SK-N-SH treated with all-trans-retinoic acid at 6 μM for 48 hours (cell line): ENCODE measurements around the gene NSUN6.

Source experiments
- ATAC-seq: fragments of 200-7000 bp; cut with Tn5 transposase; 3 replicates; pipeline ENCODE4 v1.9.1; 2020; ENCODE audit warnings: mild to moderate bottlenecking, moderate library complexity
- ARNTL ChIP-seq: fragments of 450-650 bp; formaldehyde crosslinking; IDR thresholded peaks from 2 replicates; pipeline ENCODE4 v1.5.0; 2020; ENCODE audit warnings: low read depth, mild to moderate bottlenecking, moderate library complexity, borderline replicate concordance
- BACH2 ChIP-seq: fragments of 250-450 bp; sonication (Bioruptor Pico); IDR thresholded peaks from 2 replicates; pipeline ENCODE4 v1.9.0; 2021; ENCODE audit warnings: mild to moderate bottlenecking, borderline replicate concordance
- CSDC2 ChIP-seq: fragments of 250-450 bp; sonication (Bioruptor Pico); IDR thresholded peaks from 2 replicates; pipeline ENCODE4 v1.5.0; 2020; ENCODE audit warnings: mild to moderate bottlenecking, moderate library complexity
- GLIS3 ChIP-seq: fragments of 250-450 bp; sonication (Bioruptor Pico); IDR thresholded peaks from 2 replicates; pipeline ENCODE4 v1.5.0; 2020; ENCODE audit warnings: mild to moderate bottlenecking, moderate library complexity
- ISL1 ChIP-seq: fragments of 250-450 bp; sonication (Bioruptor Pico); IDR thresholded peaks from 2 replicates; pipeline ENCODE4 v2.1.2; 2022; ENCODE audit warnings: mild to moderate bottlenecking, moderate library complexity
- OSR1 ChIP-seq: fragments of 250-450 bp; sonication (Bioruptor Pico); IDR thresholded peaks from 2 replicates; pipeline ENCODE4 v1.8.0; 2022; ENCODE audit warnings: moderate library complexity, mild to moderate bottlenecking, inconsistent platforms
- SNAI2 ChIP-seq: fragments of 250-450 bp; sonication (Bioruptor Pico); IDR thresholded peaks from 2 replicates; pipeline ENCODE4 v1.5.0; 2020; ENCODE audit warnings: mild to moderate bottlenecking, moderate library complexity
- TCF4 ChIP-seq: fragments of 250-450 bp; sonication (Bioruptor Pico); IDR thresholded peaks from 2 replicates; pipeline ENCODE4 v1.8.0; 2021; ENCODE audit warnings: mild to moderate bottlenecking, moderate library complexity, borderline replicate concordance
- TOX ChIP-seq: fragments of 250-450 bp; sonication (Bioruptor Pico); IDR thresholded peaks from 2 replicates; pipeline ENCODE4 v1.8.0; 2021; ENCODE audit warnings: mild to moderate bottlenecking, moderate library complexity, borderline replicate concordance
- ZC3H10 ChIP-seq: fragments of 250-450 bp; sonication (Bioruptor Pico); IDR thresholded peaks from 2 replicates; pipeline ENCODE4 v1.5.1; 2021; ENCODE audit warnings: mild to moderate bottlenecking, moderate library complexity
- ZFP3 ChIP-seq: fragments of 250-450 bp; sonication (Bioruptor Pico); IDR thresholded peaks from 2 replicates; pipeline ENCODE4 v1.5.0; 2020; ENCODE audit warnings: mild to moderate bottlenecking, moderate library complexity
- ZFP30 ChIP-seq: fragments of 450-650 bp; formaldehyde crosslinking; IDR thresholded peaks from 2 replicates; pipeline ENCODE4 v1.5.0; 2022; ENCODE audit warnings: mild to moderate bottlenecking, moderate library complexity
- ZNF565 ChIP-seq: fragments of 450-650 bp; formaldehyde crosslinking; conservative IDR thresholded peaks from 2 replicates; pipeline ENCODE4 v1.5.0; 2020; ENCODE audit warnings: low read depth, mild to moderate bottlenecking, moderate library complexity
- ZNF70 ChIP-seq: fragments of 450-650 bp; formaldehyde crosslinking; IDR thresholded peaks from 2 replicates; pipeline ENCODE4 v1.5.0; 2020; ENCODE audit warnings: mild to moderate bottlenecking, moderate library complexity
- ZNF8 ChIP-seq: fragments of 450-650 bp; formaldehyde crosslinking; IDR thresholded peaks from 2 replicates; pipeline ENCODE4 v1.5.0; 2020; ENCODE audit warnings: mild to moderate bottlenecking, moderate library complexity
- TF ChIP-seq, protein P1 (sequence below): fragments of 250-450 bp; sonication (Bioruptor Pico); IDR thresholded peaks from 2 replicates; pipeline ENCODE4 v1.8.0; 2020; ENCODE audit warnings: mild to moderate bottlenecking, moderate library complexity, borderline replicate concordance
- TF ChIP-seq, protein P2 (sequence below): fragments of 250-450 bp; sonication (Bioruptor Pico); IDR thresholded peaks from 2 replicates; pipeline ENCODE4 v1.5.1; 2020; ENCODE audit warnings: low read depth, mild to moderate bottlenecking, moderate library complexity
- TF ChIP-seq, protein P3 (sequence below): fragments of 250-450 bp; sonication (Bioruptor Pico); IDR thresholded peaks from 2 replicates; pipeline ENCODE4 v1.8.0; 2021; ENCODE audit warnings: low read depth, mild to moderate bottlenecking, moderate library complexity, borderline replicate concordance
- TF ChIP-seq, protein P4 (sequence below): fragments of 250-450 bp; sonication (Bioruptor Pico); IDR thresholded peaks from 2 replicates; pipeline ENCODE4 v1.5.1; 2021; ENCODE audit warnings: mild to moderate bottlenecking, moderate library complexity
- TF ChIP-seq, protein P5 (sequence below): fragments of 250-450 bp; sonication (Bioruptor Pico); IDR thresholded peaks from 2 replicates; pipeline ENCODE4 v1.5.0; 2020; ENCODE audit warnings: mild to moderate bottlenecking, moderate library complexity

Gene NSUN6

DNA sequence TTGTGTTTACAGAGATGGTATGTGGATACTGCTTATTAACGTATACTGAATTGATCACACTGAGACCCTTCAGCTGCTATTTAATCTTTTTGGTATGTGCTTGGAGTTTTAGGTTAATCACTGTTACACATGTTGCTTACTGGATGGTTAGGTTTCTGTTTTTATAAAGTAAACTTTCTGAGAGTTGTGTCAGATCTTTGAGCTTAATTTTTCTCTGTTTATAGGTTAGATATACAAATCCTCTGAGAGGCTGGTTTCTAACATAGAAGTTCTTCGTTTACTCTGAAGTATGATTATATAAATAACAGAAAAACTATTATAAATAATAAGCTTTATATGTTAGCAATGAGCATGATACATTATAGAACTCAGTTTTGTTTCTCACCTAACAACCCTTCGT lies 123.1 kb downstream of the NSUN6 start:
- TF ChIP-seq ZNF8 (no peak), GLIS3 (CRISPR knock-in tag) (no peak), TOX (CRISPR knock-in tag) (no peak)
- TF ChIP-seq, protein P1, sequence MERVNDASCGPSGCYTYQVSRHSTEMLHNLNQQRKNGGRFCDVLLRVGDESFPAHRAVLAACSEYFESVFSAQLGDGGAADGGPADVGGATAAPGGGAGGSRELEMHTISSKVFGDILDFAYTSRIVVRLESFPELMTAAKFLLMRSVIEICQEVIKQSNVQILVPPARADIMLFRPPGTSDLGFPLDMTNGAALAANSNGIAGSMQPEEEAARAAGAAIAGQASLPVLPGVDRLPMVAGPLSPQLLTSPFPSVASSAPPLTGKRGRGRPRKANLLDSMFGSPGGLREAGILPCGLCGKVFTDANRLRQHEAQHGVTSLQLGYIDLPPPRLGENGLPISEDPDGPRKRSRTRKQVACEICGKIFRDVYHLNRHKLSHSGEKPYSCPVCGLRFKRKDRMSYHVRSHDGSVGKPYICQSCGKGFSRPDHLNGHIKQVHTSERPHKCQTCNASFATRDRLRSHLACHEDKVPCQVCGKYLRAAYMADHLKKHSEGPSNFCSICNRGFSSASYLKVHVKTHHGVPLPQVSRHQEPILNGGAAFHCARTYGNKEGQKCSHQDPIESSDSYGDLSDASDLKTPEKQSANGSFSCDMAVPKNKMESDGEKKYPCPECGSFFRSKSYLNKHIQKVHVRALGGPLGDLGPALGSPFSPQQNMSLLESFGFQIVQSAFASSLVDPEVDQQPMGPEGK (CRISPR knock-in tag), result no peak
- ATAC-seq, result no peak

DNA sequence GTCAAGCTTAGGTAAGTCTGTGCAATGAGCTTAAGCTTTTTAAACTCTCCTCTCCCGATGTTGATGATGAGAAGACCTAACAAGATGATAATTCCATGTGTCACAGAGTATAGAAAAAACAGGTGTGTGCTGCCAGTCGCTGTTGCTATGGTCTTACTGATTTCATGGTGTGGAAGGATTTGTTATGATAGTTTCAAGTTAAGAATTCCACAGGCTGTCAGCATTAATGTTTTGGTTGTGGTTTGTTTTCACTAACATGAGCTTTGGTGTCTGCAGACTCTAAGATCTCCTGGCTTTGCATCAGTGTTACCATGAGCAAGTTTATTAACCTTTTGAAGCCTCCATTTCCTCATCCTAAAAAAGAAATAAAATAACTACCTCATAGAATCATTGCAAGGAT lies 123.7 kb downstream of the NSUN6 start:
- no peak for ATAC-seq
- TF ChIP-seq ISL1 (CRISPR knock-in tag), result no peak
- no peak for TF ChIP-seq SNAI2 (CRISPR knock-in tag)
- no peak for TF ChIP-seq ZNF70 (CRISPR knock-in tag)
- TF ChIP-seq ZFP3, result no peak
- no peak for TF ChIP-seq ZNF8
- TF ChIP-seq, protein P1 (CRISPR knock-in tag), result no peak
- no peak for TF ChIP-seq TCF4 (CRISPR knock-in tag)
- TF ChIP-seq ZNF565 (CRISPR knock-in tag), result no peak
- TF ChIP-seq OSR1 (CRISPR knock-in tag), result no peak
- TF ChIP-seq, all 23 proteins: peak for 0

DNA sequence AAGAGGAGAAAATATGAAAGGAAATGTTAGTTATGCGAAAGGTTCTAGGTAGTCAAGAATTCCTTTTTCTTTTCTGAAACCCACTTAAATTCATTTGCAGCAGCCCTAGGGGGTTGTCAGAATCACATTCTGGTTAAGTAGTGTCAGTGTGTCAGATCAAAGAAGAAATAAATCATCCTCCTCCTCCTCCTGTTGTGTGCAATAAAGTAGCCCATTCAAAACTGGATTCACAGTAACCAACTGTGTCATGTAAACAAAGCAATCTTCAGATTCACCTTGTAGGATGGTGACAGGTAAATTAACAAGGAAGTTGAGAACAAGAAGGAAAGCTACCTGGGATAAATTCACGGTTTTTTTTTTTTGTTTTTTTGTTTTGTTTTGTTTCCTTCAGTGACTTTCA lies 127.5 kb downstream of the NSUN6 start:
- ATAC-seq, result no peak
- no peak for TF ChIP-seq ZFP3
- no peak for TF ChIP-seq TCF4 (CRISPR knock-in tag)
- no peak for TF ChIP-seq TOX (CRISPR knock-in tag)
- TF ChIP-seq OSR1 (CRISPR knock-in tag), result no peak
- no peak for TF ChIP-seq ISL1 (CRISPR knock-in tag)
- TF ChIP-seq, protein P2, sequence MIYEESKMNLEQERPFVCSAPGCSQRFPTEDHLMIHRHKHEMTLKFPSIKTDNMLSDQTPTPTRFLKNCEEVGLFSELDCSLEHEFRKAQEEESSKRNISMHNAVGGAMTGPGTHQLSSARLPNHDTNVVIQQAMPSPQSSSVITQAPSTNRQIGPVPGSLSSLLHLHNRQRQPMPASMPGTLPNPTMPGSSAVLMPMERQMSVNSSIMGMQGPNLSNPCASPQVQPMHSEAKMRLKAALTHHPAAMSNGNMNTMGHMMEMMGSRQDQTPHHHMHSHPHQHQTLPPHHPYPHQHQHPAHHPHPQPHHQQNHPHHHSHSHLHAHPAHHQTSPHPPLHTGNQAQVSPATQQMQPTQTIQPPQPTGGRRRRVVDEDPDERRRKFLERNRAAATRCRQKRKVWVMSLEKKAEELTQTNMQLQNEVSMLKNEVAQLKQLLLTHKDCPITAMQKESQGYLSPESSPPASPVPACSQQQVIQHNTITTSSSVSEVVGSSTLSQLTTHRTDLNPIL, result no peak
- TF ChIP-seq, protein P3, sequence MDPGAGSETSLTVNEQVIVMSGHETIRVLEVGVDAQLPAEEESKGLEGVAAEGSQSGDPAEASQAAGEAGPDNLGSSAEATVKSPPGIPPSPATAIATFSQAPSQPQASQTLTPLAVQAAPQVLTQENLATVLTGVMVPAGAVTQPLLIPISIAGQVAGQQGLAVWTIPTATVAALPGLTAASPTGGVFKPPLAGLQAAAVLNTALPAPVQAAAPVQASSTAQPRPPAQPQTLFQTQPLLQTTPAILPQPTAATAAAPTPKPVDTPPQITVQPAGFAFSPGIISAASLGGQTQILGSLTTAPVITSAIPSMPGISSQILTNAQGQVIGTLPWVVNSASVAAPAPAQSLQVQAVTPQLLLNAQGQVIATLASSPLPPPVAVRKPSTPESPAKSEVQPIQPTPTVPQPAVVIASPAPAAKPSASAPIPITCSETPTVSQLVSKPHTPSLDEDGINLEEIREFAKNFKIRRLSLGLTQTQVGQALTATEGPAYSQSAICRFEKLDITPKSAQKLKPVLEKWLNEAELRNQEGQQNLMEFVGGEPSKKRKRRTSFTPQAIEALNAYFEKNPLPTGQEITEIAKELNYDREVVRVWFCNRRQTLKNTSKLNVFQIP (CRISPR knock-in tag), result no peak
- no peak for TF ChIP-seq ZFP30 (CRISPR knock-in tag)
- TF ChIP-seq, protein P4, sequence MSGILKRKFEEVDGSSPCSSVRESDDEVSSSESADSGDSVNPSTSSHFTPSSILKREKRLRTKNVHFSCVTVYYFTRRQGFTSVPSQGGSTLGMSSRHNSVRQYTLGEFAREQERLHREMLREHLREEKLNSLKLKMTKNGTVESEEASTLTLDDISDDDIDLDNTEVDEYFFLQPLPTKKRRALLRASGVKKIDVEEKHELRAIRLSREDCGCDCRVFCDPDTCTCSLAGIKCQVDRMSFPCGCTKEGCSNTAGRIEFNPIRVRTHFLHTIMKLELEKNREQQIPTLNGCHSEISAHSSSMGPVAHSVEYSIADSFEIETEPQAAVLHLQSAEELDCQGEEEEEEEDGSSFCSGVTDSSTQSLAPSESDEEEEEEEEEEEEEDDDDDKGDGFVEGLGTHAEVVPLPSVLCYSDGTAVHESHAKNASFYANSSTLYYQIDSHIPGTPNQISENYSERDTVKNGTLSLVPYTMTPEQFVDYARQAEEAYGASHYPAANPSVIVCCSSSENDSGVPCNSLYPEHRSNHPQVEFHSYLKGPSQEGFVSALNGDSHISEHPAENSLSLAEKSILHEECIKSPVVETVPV (CRISPR knock-in tag), result no peak
- TF ChIP-seq, protein P1 (CRISPR knock-in tag), result no peak
- no peak for TF ChIP-seq ZC3H10
- TF ChIP-seq GLIS3 (CRISPR knock-in tag), result no peak
- no peak for TF ChIP-seq BACH2 (CRISPR knock-in tag)
- TF ChIP-seq, protein P5, sequence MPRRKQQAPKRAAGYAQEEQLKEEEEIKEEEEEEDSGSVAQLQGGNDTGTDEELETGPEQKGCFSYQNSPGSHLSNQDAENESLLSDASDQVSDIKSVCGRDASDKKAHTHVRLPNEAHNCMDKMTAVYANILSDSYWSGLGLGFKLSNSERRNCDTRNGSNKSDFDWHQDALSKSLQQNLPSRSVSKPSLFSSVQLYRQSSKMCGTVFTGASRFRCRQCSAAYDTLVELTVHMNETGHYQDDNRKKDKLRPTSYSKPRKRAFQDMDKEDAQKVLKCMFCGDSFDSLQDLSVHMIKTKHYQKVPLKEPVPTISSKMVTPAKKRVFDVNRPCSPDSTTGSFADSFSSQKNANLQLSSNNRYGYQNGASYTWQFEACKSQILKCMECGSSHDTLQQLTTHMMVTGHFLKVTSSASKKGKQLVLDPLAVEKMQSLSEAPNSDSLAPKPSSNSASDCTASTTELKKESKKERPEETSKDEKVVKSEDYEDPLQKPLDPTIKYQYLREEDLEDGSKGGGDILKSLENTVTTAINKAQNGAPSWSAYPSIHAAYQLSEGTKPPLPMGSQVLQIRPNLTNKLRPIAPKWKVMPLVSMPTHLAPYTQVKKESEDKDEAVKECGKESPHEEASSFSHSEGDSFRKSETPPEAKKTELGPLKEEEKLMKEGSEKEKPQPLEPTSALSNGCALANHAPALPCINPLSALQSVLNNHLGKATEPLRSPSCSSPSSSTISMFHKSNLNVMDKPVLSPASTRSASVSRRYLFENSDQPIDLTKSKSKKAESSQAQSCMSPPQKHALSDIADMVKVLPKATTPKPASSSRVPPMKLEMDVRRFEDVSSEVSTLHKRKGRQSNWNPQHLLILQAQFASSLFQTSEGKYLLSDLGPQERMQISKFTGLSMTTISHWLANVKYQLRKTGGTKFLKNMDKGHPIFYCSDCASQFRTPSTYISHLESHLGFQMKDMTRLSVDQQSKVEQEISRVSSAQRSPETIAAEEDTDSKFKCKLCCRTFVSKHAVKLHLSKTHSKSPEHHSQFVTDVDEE (CRISPR knock-in tag), result no peak
- TF ChIP-seq CSDC2 (CRISPR knock-in tag), result no peak
- TF ChIP-seq ZNF8, result no peak
- no peak for TF ChIP-seq ZNF565 (CRISPR knock-in tag)
- no peak for TF ChIP-seq SNAI2 (CRISPR knock-in tag)
- no peak for TF ChIP-seq ARNTL (CRISPR knock-in tag)
